Stimulated activated CD8-positive, alpha-beta memory T cell treated with anti-CD3 and anti-CD28 coated beads, Interleukin-7, amount 100 ng/mL, for 48 hours (primary cell): ENCODE data around the gene AGL.
"Not testable (repeated sequence)": the region's sequence is repeated elsewhere in the genome, so short reads cannot be mapped to it uniquely, and the experiment has no call there.

Experiments used
- DNase-seq, 2 donors: peaks; one replicate each; pipeline ENCODE4 v3.0.0-alpha.2; 2020; ENCODE audit warnings: low read depth in 1 of 2; ENCODE audit errors: extremely low read depth in 1 of 2

AGL gene

GRCh38 chr1:99850459-99851291, 514 bp downstream of the AGL start:
- DNase-seq, result no peak

- DNase-seq, result no peak
These were observed 1.8 kb downstream of the AGL start for GRCh38 chr1:99851850-99852454.

GRCh38 chr1:99852648-99853047, 2.5 kb downstream of the AGL start:
- no peak for DNase-seq

GRCh38 chr1:99855914-99856450, 5.8 kb downstream of the AGL start:
- DNase-seq, result no peak

- not testable (repeated sequence) for DNase-seq
These were observed 6.9 kb downstream of the AGL start for GRCh38 chr1:99857041-99857440.

GRCh38 chr1:99858286-99858685, 8.1 kb downstream of the AGL start:
- no peak for DNase-seq

GRCh38 chr1:99858881-99859280, 8.7 kb downstream of the AGL start:
- DNase-seq, result no peak

- DNase-seq, result no peak
These were observed 10.5 kb downstream of the AGL start for GRCh38 chr1:99860703-99861102.

- DNase-seq, result no peak
These were observed 17.5 kb downstream of the AGL start for GRCh38 chr1:99867682-99868081.

- DNase-seq, result no peak
These were observed 19.1 kb downstream of the AGL start for GRCh38 chr1:99869304-99869703.

- DNase-seq, result no peak
These were observed 19.6 kb downstream of the AGL start for GRCh38 chr1:99869723-99870122.

- DNase-seq, result no peak
These were observed 21.9 kb downstream of the AGL start for GRCh38 chr1:99872063-99872462.

- no peak for DNase-seq
These were observed 27.4 kb downstream of the AGL start for GRCh38 chr1:99877568-99877967.

GRCh38 chr1:99886179-99886578, 36.0 kb downstream of the AGL start:
- DNase-seq, result no peak

- DNase-seq, result no peak
These were observed 36.7 kb downstream of the AGL start for GRCh38 chr1:99886841-99887240.

- DNase-seq, result no peak
These were observed 37.7 kb downstream of the AGL start for GRCh38 chr1:99887890-99888289.

GRCh38 chr1:99891997-99892396, 41.8 kb downstream of the AGL start:
- DNase-seq, result no peak

GRCh38 chr1:99903278-99903677, 53.1 kb downstream of the AGL start:
- not testable (repeated sequence) for DNase-seq

GRCh38 chr1:99906535-99906934, 56.4 kb downstream of the AGL start:
- no peak for DNase-seq

- DNase-seq, result no peak
These were observed 67.1 kb downstream of the AGL start for GRCh38 chr1:99917214-99917613.

GRCh38 chr1:99919220-99919619, 69.1 kb downstream of the AGL start:
- no peak for DNase-seq

GRCh38 chr1:99934801-99935200, 84.6 kb downstream of the AGL start:
- DNase-seq, result no peak
